OCI-LY1 (cell line): ENCODE measurements around the gene CD68.

ENCODE experiments used
- H2AFZ ChIP-seq: fragments of 200-600 bp; sonication (generic), shearing (Covaris generic); 2 replicates; pipeline ENCODE4 v1.6.0; 2014; ENCODE audit warnings: antibody characterized with exemption, mild to moderate bottlenecking, low read length
- H3F3A ChIP-seq: fragments of 200-600 bp; sonication (generic), shearing (Covaris generic); 2 replicates; pipeline ENCODE4 v1.6.0; 2014; ENCODE audit warnings: mild to moderate bottlenecking, antibody characterized with exemption, low read length, moderate library complexity; ENCODE audit not compliant: insufficient read depth
- H3K27ac ChIP-seq: fragments of 200-600 bp; sonication (generic); 2 replicates; pipeline ENCODE4 v1.5.1; 2014; ENCODE audit warnings: low read length, mixed run types, mild to moderate bottlenecking, low read depth; ENCODE audit not compliant: poor library complexity, severe bottlenecking
- H3K27me3 ChIP-seq: fragments of 200-600 bp; sonication (generic); 2 replicates; pipeline ENCODE4 v1.6.0; 2014; ENCODE audit warnings: antibody characterized with exemption, mild to moderate bottlenecking, low read length, moderate library complexity; ENCODE audit not compliant: insufficient read depth
- H3K36me3 ChIP-seq: fragments of 200-600 bp; sonication (generic); 2 replicates; pipeline ENCODE4 v1.6.1; 2014; ENCODE audit warnings: mild to moderate bottlenecking, antibody characterized with exemption, low read length, moderate library complexity, mixed read lengths; ENCODE audit not compliant: insufficient read depth
- H3K4me1 ChIP-seq: fragments of 200-600 bp; sonication (generic); 2 replicates; pipeline ENCODE4 v1.5.1; 2014; ENCODE audit warnings: mild to moderate bottlenecking, low read length, moderate library complexity; ENCODE audit not compliant: insufficient read depth, severe bottlenecking
- H3K4me2 ChIP-seq: fragments of 200-600 bp; sonication (generic), shearing (Covaris generic); 2 replicates; pipeline ENCODE4 v1.6.1; 2014; ENCODE audit warnings: low read length
- H3K4me3 ChIP-seq: fragments of 200-600 bp; sonication (generic); 2 replicates; pipeline ENCODE4 v1.5.1; 2014; ENCODE audit warnings: low read length, low read depth, mild to moderate bottlenecking, mixed read lengths; ENCODE audit not compliant: poor library complexity, severe bottlenecking
- H3K79me2 ChIP-seq: fragments of 200-600 bp; shearing (Covaris generic); 2 replicates; pipeline ENCODE4 v1.6.1; 2016; ENCODE audit warnings: mixed run types, low read length, mixed read lengths; ENCODE audit not compliant: insufficient read depth
- H3K9ac ChIP-seq: fragments of 200-600 bp; sonication (generic), shearing (Covaris generic); 2 replicates; pipeline ENCODE4 v1.6.1; 2014; ENCODE audit warnings: mild to moderate bottlenecking, low read length, mixed read lengths
- H3K9me2 ChIP-seq: fragments of 200-600 bp; sonication (generic), shearing (Covaris generic); 2 replicates; pipeline ENCODE4 v1.6.1; 2014; ENCODE audit warnings: low read depth, mild to moderate bottlenecking, low read length, mixed read lengths
- H3K9me3 ChIP-seq: fragments of 200-600 bp; shearing (Covaris generic); 2 replicates; pipeline ENCODE4 v1.6.1; 2014; ENCODE audit warnings: low read length, mixed read lengths
- H4K20me1 ChIP-seq: fragments of 200-600 bp; sonication (generic), shearing (Covaris generic); 2 replicates; pipeline ENCODE4 v1.6.0; 2016; ENCODE audit warnings: mild to moderate bottlenecking, low read length; ENCODE audit not compliant: insufficient read depth
- CTCF ChIP-seq: fragments of 200-600 bp; sonication (generic), shearing (Covaris generic); IDR thresholded peaks from 2 replicates; pipeline ENCODE4 v1.5.1; 2017; ENCODE audit warnings: mild to moderate bottlenecking, antibody characterized with exemption, low read length, moderate library complexity, mixed read lengths
- EZH2 ChIP-seq: fragments of 200-600 bp; sonication (generic), shearing (Covaris generic); IDR thresholded peaks from 2 replicates; pipeline ENCODE4 v1.8.0; 2017; ENCODE audit warnings: borderline replicate concordance, mixed run types, mild to moderate bottlenecking, antibody characterized with exemption, low read length, moderate library complexity, mixed read lengths

CD68 gene

GRCh38 chr17:7548585-7549400 is 30.6 kb upstream of the CD68 start, which contains the start of gene TNFSF12:
TSS of gene TNFSF12 (plus strand) at chr17:7549058. CDS start at chr17:7549154, 96 bp downstream.
- Histone ChIP-seq H3K9ac (no peak within 1 kb of the TSS), H3K79me2 (no peaks in the 10 kb centered on the region), H4K20me1 (no peaks in the 10 kb centered on the region), H2AFZ (no peak within 1 kb of the TSS), H3K4me3 (peak within 1 kb of the TSS; percentile 7), H3K27ac (no peak within 1 kb of the TSS), H3K9me2 (no peaks in the 10 kb centered on the region), H3K27me3 (peaks cover 16% of the 10 kb centered on the region), H3K4me1 (peaks cover 4% of the 10 kb centered on the region), H3K4me2 (peak within 1 kb of the TSS; percentile 40; the same call in 1 of the 2 replicates), H3F3A (no peaks in the 10 kb centered on the region), H3K9me3 (no peaks in the 10 kb centered on the region), H3K36me3 (no peaks in the 10 kb centered on the region)
- no peak for TF ChIP-seq EZH2
- no peak for TF ChIP-seq CTCF

GRCh38 chr17:7549401-7550055 is 29.9 kb upstream of the CD68 start:
- Histone ChIP-seq H3F3A (no peaks in the 10 kb centered on the region), H3K27me3 (peaks cover 16% of the 10 kb centered on the region), H3K79me2 (no peaks in the 10 kb centered on the region), H4K20me1 (no peaks in the 10 kb centered on the region), H3K4me1 (peaks cover 4% of the 10 kb centered on the region), H2AFZ (no peak overlapping the region), H3K9me3 (no peaks in the 10 kb centered on the region), H3K4me2 (peak overlapping the region; percentile 40; the same call in 1 of the 2 replicates), H3K36me3 (no peaks in the 10 kb centered on the region), H3K27ac (no peak overlapping the region), H3K4me3 (no peak overlapping the region), H3K9ac (no peak overlapping the region), H3K9me2 (no peaks in the 10 kb centered on the region)
- TF ChIP-seq CTCF: no peak
- no peak for TF ChIP-seq EZH2

DNA sequence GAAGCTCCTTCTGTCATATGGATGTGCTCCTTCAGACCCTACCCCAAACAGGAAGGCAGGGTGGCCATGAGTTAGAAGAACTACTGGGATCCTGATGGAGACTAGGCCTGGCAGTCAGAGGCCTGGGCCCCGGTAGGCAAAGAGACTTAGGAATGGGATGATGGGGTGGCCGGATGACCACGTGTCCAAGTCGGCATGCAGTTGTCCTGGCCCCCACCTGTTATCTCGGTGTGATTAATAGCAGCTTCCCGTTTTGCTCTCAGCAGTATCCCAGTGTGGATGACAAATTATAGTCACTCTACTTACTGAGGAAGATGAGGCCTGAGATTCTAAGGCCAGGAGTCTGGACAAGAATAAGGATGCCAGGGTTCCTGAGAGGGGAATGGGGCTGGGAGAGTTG is 29.1 kb upstream of the CD68 start:
- H3K9me3 ChIP-seq: no peaks in the 10 kb centered on the region
- H3K9ac ChIP-seq: no peak overlapping the region
- H3K79me2 ChIP-seq: no peaks in the 10 kb centered on the region
- H3K4me1 ChIP-seq: peaks cover 4% of the 10 kb centered on the region
- H3K4me2 ChIP-seq: no peak overlapping the region
- H3K9me2 ChIP-seq: no peaks in the 10 kb centered on the region
- H4K20me1 ChIP-seq: no peaks in the 10 kb centered on the region
- peaks cover 16% of the 10 kb centered on the region for H3K27me3 ChIP-seq
- H3K27ac ChIP-seq: no peak overlapping the region
- no peak overlapping the region for H3K4me3 ChIP-seq
- no peaks in the 10 kb centered on the region for H3K36me3 ChIP-seq
- TF ChIP-seq CTCF (no peak), EZH2 (no peak)
- H2AFZ ChIP-seq: no peak overlapping the region
- H3F3A ChIP-seq: no peaks in the 10 kb centered on the region
